Activated CD8-positive, alpha-beta memory T cell treated with anti-CD3 and anti-CD28 coated beads, Interleukin-2, amount 50 U/mL, for 24 hours (primary cell): ENCODE data around the gene FAM50A.

ENCODE experiments used
- DNase-seq: peaks from one replicate; pipeline ENCODE4 v3.0.0-alpha.2; 2020; ENCODE audit errors: extremely low read depth

Gene FAM50A

DNA sequence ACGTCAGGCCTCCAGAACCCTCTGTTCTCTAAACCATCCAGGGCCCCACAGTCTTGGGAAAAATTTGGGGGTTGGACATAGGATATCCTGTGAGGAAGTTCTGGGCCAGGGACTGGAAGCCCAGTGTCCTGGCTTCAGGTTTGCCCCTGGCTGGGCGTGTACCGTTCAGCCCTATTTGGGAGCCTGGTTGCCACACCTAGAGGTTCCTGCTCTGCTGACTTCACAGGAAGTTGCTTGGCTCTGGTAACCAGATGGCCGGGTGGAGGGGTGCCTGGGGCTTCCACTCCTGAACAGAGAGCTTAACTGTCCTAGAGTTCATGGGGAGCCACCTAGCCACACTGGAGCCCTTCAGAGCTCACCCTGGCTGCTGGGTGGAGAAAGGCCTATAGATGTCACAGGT, 31.5 kb upstream of the FAM50A start:
- no peak for DNase-seq

GRCh38 chrX:154413142-154413541, 30.8 kb upstream of the FAM50A start:
- no peak for DNase-seq

DNA sequence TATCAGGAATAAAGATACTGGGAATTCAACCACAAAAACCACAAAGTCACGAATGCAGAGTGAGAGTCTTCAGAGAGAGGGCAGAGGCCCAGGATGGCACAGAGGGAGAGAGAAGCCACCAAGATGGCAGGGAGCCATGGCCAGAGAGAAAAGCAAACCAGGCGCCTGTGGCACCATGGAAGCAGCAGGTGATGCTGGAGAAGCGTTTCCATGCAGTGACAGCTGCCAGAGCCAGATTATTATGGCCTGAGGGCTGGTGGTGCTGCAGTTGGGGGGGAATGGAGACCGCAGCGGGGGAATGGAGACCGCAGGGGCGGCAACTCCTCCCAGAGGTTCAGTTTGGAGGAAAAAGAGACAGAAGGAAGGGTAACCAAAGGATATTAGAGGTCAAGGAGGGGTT, 26.8 kb upstream of the FAM50A start:
- no peak for DNase-seq

GRCh38 chrX:154419189-154419588, 24.8 kb upstream of the FAM50A start:
- DNase-seq: no peak

- no peak for DNase-seq
These were observed 24.1 kb upstream of the FAM50A start for GRCh38 chrX:154419688-154420401.

GRCh38 chrX:154420402-154420756, 23.6 kb upstream of the FAM50A start:
- DNase-seq: no peak

DNA sequence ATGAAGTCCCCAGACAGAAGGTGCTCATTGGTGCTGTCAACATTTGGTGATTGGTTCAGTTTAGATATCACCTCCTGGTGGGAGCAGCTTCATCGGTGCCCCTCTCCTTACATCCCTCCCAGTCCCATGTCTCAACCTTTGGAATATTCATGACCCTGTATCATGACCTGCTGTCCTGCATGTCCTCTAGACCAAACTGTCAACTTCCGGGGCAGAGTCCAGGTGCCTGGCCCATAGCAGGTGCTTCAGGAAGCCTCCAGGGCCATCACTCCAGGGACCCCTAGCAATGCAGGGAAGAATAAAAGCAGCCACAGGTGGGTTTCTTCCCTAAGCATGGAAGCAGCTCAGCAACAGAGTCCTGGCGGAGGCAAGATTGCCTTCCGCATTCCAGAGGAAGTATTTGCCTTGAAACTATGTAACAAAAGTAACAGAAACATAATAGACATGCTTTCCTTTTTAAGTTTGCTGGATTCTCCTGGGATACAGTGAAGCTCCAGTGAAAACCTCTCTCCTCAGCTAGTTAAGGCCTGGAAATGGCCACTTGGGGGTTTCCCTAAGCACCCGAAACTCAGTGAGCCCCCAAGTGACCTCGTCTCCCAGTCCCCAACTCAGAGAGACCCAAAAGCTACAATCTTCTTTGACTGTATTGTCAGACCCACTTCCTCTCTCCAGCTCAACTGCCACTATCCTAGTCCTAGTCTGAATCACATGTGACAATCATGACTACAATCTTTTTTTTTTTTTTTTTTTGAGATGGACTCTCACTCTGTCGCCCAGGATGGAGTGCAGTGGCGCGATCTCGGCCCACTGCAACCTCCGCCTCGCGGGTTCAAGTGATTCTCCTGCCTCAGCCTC, 16.8 kb upstream of the FAM50A start:
- no peak for DNase-seq

GRCh38 chrX:154428176-154429171, 15.5 kb upstream of the FAM50A start, which contains the start of gene ATP6AP1:
TSS of gene ATP6AP1 (plus strand) at chrX:154428677. CDS start at chrX:154428693, 16 bp downstream.
- DNase-seq: peak; percentile 49

DNA sequence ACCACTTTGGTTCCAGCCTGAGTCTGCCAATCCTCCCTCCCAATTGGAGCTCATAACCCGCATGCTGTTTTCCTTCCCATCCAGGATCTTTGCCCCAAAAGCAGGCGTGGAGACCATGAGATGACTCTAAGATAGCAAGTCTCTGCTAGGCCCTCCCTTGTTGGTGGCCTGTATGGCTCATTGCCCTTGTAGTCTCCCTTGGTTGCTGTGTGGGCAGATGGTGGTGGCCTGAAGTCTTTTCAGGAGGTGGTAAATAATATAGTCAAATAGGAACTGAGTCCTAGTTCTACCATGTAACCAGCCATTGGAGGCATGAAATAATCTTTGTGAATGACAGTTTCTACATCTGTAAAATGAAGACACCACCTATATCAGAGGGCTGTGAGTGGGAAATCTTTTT, 14.2 kb upstream of the FAM50A start:
- DNase-seq: no peak

DNA sequence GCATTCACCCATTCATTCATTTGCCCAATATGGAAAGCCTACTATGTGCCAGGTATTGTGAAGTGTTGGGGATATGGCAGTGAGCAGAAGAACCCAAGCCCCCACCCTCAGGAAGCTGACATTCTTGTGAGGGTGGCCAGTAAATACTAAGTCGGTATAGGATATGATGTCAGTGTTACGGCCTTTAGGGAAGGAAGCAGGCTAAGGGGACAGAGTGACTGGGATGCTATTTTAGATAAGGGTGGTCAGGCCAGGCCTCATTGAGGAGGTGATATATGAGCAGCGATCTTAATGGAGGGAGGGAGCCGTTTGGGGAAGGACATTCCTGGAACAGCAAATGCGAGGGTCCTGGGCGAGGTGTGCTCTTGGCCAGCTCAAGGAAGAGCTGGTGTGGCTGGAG, 13.5 kb upstream of the FAM50A start:
- no peak for DNase-seq

GRCh38 chrX:154430916-154431315, 13.0 kb upstream of the FAM50A start:
- DNase-seq: no peak

DNA sequence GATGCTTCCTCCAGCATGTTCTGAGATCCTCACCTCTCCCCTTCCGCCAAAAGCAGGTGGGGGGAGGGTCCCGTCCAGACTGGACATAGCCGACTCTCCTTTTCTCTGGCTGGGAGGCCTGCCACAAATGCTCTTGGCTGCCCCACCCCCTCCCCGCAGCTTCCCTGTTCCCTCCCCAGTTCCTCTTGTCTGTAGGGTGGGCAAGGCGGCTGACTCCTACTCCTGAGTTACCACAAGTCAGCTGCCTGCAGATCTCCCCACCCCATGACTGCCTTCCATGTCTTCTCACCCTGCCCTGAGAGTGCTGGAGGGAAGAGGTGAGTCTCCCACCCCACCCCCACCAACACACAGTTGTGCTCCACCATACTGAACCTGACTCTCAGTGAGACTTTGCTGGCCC, 12.6 kb upstream of the FAM50A start:
- DNase-seq: no peak

- no peak for DNase-seq
These were observed 11.7 kb upstream of the FAM50A start for GRCh38 chrX:154432210-154432609.

- no peak for DNase-seq
These were observed 10.3 kb upstream of the FAM50A start for GRCh38 chrX:154433605-154434004.

DNA sequence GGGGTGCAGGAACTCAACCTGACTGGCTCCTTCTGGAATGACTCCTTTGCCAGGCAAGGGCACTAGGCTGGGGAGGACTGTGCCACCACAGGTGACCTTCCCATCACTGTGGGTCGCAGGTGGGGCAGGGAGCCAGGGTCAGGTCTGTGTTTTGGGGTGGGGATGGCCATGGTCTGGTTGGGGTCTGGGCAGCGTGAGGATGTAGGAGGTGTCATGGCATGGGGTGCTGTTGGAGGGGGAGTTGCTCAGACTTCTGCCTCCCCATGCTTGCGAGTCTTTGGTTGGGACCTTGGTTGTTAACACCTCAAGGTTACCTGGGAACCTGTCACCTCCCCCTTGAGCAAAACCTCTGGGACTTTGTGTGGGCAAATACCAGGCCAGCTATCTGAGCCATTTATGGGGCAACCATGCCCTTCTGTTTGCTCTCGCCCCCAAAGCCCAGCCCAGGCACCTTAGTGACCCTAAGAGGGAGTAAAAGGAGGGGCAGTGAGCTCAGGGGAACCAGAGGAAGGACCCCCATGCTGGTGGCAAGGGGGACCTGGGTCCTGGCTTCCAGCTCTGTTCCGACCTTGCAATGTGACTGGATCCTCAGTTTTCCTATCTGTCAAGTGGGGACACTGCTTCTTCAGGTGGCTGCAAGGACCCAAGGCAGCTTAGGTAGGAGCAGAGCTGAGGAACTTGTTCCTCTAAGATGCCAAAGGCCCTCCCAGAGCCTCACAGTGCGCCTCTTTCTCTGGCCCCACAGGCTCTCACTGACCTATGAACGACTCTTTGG, 9.4 kb upstream of the FAM50A start:
- no peak for DNase-seq

GRCh38 chrX:154435171-154435733, 8.7 kb upstream of the FAM50A start:
- no peak for DNase-seq

- no peak for DNase-seq
These were observed 7.5 kb upstream of the FAM50A start for GRCh38 chrX:154436374-154436982.

- DNase-seq: no peak
These were observed 6.8 kb upstream of the FAM50A start, which contains the start of gene GDI1 for GRCh38 chrX:154436983-154437752. TSS of gene GDI1 (plus strand) at chrX:154437154. CDS start at chrX:154437255, 101 bp downstream.
